ENCODE data around the gene TADA3. TPM values are rescaled to one million over a fixed set of nuclear protein-coding genes. Genes with fewer than 3 reads are reported as not detected.

Gene TADA3
- total RNA-seq, 1 donor from 2014 or later: 23.7 TPM

GRCh38 chr3:9809615-9810432 lies 17.6 kb upstream of the TADA3 start, which contains the start of gene TTLL3:
Gene TTLL3 (plus strand): TSS chr3:9810262. CDS start chr3:9810662, 400 bp downstream.
- DNase-seq (ENCODE audit: low read depth in 2 of 2): peak in 1 of 2 donors; percentile 66

GRCh38 chr3:9809239-9809614 lies 17.0 kb upstream of the TADA3 start:
- DNase-seq (ENCODE audit: low read depth in 2 of 2): no peak

GRCh38 chr3:9808345-9809037 lies 16.2 kb upstream of the TADA3 start:
- peak in 1 of 2 donors; percentile 48 for DNase-seq (ENCODE audit: low read depth in 2 of 2)

GRCh38 chr3:9807981-9808344 lies 15.7 kb upstream of the TADA3 start:
- no peak for DNase-seq (ENCODE audit: low read depth in 2 of 2)

DNA sequence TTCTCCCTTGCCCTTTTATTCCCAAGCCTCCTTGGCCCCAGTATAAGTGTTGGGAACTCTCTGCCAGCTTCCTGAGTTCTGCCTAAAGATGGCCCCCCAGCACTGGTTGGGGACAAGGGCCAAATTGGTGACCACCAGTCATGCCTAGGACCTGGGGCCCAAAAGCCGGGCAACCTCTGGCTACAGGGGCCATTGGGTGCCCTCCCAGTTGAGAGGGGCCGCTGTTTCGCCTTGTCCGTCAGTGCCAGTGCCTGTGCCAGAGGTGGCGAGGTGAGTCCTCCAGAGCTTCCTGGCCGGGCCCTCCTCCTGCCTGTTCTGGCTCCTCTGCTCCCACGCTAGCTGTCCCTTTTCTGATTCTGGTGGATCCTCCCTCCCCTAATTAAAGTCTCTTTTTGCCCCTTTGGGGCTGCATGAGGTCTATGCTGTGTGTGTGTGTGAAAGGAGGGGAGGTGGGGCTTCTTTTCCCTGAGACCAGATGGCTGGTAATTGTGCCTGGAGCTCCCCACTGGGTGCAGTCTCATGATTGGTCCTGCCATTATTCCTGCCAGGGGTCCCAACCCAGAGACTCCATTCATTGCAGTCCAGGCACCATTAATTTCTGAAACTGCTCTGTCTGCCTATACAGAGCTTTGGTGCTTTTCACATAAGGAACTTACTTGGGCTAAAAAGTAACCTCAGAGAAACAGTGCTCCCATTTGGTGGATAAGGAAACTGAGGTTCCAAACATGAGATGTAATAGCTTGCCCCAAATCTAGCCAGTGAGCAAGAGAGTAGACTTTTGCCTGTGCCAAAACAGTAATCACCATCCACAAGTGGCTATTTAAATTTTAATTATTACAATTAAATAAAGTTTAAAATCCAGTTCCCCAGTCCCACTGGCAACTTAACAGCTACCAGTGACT lies 14.7 kb upstream of the TADA3 start:
- DNase-seq (ENCODE audit: low read depth in 2 of 2): no peak

- DNase-seq (ENCODE audit: low read depth in 2 of 2): no peak
These were observed 13.9 kb upstream of the TADA3 start for GRCh38 chr3:9806137-9806536.

DNA sequence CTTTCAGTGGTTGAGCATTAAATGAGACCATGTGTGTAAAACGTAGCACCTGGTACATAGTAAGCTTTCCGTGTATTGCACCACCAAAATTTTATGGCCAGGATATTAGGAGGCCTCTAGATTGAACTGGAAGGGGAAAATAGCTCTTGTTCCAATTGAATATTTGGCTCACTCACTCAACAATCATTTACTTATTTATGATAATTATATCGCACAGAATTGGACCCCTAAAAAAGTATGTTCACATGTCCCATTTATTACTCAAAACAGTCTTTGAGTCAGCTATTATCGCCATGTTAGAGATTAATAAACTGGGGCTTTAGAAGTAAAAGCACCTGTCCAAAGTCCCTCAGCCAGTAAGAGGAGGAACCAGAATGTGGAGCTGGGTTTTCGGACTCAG lies 12.7 kb upstream of the TADA3 start:
- DNase-seq (ENCODE audit: low read depth in 2 of 2): no peak

DNA sequence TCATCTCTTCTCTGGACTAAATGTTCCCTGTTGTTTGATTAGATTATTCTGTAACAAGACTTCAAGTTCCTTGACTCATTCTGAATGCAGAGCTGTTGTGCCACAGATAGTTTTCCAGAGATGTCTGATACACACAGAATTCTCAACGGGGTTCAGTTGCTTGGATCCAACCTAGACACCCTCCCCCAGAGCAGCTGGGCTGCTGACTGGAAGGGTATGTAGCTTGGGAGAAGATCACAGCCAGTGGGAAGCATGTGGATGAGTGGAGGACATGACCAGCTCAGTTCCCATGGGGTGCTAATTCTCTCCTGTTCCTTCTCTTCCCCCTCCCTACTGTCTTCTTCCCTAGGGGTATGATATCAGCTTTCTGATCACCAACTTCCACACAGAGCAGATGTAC lies 11.2 kb upstream of the TADA3 start:
- no peak for DNase-seq (ENCODE audit: low read depth in 2 of 2)

GRCh38 chr3:9800529-9800928 lies 8.3 kb upstream of the TADA3 start:
- no peak for DNase-seq (ENCODE audit: low read depth in 2 of 2)

DNA sequence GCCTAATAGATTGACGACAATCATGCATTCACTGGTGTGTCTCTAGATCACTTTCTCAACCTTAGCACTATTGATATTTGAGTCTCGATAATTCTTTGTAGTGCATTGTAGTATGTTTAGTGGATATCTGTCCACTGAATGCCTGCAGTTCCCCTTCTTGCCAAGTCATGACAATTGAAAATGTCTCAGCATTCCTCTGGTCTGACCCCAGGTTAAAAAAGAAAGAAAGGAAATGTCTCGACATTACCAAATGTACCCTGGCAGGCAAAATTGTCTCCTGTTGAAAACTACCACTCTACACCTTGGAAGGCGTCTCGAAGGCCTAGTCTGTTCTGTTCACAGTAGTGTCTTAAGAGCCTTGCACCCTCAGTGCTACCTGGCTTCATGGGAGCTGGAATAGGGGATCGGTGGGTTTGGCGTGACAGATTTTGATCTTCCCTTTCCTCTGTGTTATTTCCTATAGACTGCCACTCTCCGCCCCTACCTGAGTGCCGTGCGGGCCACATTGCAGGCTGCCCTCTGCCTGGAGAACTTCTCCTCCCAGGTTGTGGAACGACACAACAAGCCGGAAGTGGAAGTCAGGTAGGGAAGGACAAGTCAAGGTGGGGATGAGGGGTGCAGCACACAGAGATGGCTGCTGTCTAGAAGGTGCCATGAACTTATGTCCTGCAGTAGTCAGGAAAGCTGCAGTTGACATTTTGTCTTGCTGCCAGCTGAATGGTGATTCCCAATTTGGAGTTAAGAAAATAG lies 5.1 kb upstream of the TADA3 start:
- no peak for DNase-seq (ENCODE audit: low read depth in 2 of 2)

DNA sequence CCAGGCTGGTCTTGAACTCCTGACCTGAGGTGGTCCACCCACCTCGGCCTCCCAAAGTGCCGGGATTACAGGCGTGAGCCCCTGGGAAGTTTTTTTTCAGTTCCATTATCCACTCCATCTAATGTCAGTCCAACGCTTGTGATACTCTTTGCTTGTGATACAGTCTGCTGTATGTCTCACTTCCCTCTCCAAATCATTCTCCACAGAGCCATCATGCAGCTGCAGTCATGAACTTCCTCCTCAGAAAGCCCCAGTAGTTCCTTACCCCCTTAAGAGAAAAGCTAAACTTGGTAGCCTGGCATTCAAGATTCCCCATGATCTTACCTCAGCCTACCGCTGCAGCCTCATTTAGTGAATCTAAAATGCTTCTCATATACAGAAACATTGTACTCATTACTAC lies 2.9 kb upstream of the TADA3 start:
- DNase-seq (ENCODE audit: low read depth in 2 of 2): no peak

GRCh38 chr3:9794400-9794799 lies 2.1 kb upstream of the TADA3 start:
- DNase-seq (ENCODE audit: low read depth in 2 of 2): no peak

GRCh38 chr3:9793161-9793781 lies 998 bp upstream of the TADA3 start:
- peak in 1 of 2 donors; percentile 63 for DNase-seq (ENCODE audit: low read depth in 2 of 2)

DNA sequence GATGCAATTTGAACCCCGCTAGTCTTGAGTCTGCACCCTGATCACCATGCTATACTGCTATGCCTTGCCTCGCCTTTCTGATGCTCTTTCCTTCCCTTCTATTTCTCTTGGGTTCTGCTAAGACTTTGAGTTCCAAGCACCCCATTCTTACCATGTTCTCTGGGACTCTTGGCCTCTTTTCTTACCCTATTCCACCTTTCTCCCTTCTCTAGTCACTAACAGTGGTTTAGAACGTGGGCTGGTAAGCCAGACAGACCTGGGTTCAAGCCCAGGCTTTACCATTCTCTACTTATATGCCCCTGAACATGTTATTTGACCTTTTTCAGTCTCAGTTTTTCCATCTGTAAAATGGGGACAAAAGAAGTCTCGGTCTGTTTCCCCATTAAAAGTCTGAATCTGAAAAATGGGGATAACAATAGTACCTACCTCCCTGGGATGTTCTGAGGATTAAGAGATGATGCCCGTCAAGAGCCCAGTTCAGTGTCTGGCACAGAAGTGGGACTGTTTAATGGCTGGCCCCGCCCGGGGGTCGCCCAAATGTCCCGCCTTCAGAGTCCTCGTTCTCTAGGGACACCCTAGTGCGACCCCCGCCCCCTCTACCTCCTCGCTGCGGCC lies 376 bp downstream of the TADA3 start:
- no peak for DNase-seq (ENCODE audit: low read depth in 2 of 2)

- no peak for DNase-seq (ENCODE audit: low read depth in 2 of 2)
These were observed 1.1 kb downstream of the TADA3 start for GRCh38 chr3:9791127-9791526.

DNA sequence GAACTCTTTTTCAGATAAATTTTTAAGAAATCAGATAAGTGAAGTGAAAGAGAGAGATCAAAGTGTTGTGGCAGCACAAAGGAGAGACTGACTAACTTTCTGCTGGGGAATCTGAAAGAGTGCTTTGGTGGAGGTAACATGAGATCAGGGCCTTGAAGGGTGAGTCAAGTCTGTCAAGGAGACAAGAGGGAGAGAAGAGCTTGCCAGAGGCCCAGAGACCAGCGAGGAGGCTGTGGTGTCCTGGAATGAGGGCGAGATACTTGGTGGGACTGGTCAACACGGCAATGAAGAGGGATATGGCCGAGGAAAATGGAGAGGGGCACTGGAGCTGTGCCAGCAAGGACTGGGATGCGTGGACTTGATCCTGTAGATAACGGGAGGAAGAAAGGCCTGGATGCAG lies 4.6 kb downstream of the TADA3 start:
- no peak for DNase-seq (ENCODE audit: low read depth in 2 of 2)

GRCh38 chr3:9786825-9787669 lies 5.2 kb downstream of the TADA3 start:
- DNase-seq (ENCODE audit: low read depth in 2 of 2): no peak

- DNase-seq (ENCODE audit: low read depth in 2 of 2): no peak
These were observed 6.0 kb downstream of the TADA3 start for GRCh38 chr3:9786209-9786739.

- no peak for DNase-seq (ENCODE audit: low read depth in 2 of 2)
These were observed 6.7 kb downstream of the TADA3 start for GRCh38 chr3:9785602-9786001.

Measured in dermis microvascular lymphatic vessel endothelial cell (primary cell).